IMR-90 (cell line): ENCODE results near the gene TRAF1. TPM values are rescaled to one million over a fixed set of nuclear protein-coding genes. Genes with fewer than 3 reads are reported as not detected.

Source experiments
- ATAC-seq: fragments of 200-7000 bp; cut with Tn5 transposase; 2 replicates; pipeline ENCODE4 v1.9.1; 2020; ENCODE audit warnings: low read depth, mild to moderate bottlenecking, moderate library complexity
- BruUV-seq: library from RNA; stranded (reverse); fragments of 400-500 nt; replicated peaks from 2 replicates; lab custom pipeline; 2021; lab: Mats Ljungman, UMichigan
- CTCF ChIA-PET: fragments of 300-600 bp; formaldehyde crosslinking; extraction: SDS; loops from one replicate; lab custom pipeline; 2021; ENCODE audit warnings: antibody characterized with exemption; lab: Yijun Ruan, JAX
- POLR2A ChIA-PET: fragments of 300-600 bp; sonication (Branson Sonifier 250); formaldehyde crosslinking; loops from one replicate; lab custom pipeline; 2022; ENCODE audit warnings: antibody characterized with exemption; ENCODE audit not compliant: unreplicated experiment; lab: Charles Lee
- DNase-seq: peaks from one replicate; pipeline ENCODE4 v3.0.0; 2013
- H2AFZ ChIP-seq: replicated peaks from 2 replicates; pipeline ENCODE3; 2013; ENCODE audit warnings: low read length, mild to moderate bottlenecking; ENCODE audit not compliant: poor library complexity
- H2AK5ac ChIP-seq: 2 replicates; pipeline ENCODE4 v1.6.1; 2013; ENCODE audit warnings: low read depth, low read length, inconsistent platforms
- H2AK9ac ChIP-seq: replicated peaks from 2 replicates; pipeline ENCODE3; 2013; ENCODE audit warnings: mild to moderate bottlenecking, low read depth, low read length, moderate library complexity; ENCODE audit not compliant: poor library complexity
- H2BK120ac ChIP-seq: 2 replicates; pipeline ENCODE4 v1.6.1; 2013; ENCODE audit warnings: low read depth, low read length, inconsistent platforms
- H2BK15ac ChIP-seq: 3 replicates; pipeline ENCODE4 v1.6.1; 2013; ENCODE audit warnings: low read depth, low read length, inconsistent platforms
- H2BK20ac ChIP-seq: 2 replicates; pipeline ENCODE4 v1.6.1; 2013; ENCODE audit warnings: low read depth, mild to moderate bottlenecking, inconsistent platforms, low read length, moderate library complexity
- H2BK5ac ChIP-seq: 2 replicates; pipeline ENCODE4 v1.6.1; 2013; ENCODE audit warnings: mild to moderate bottlenecking, low read depth, low read length, inconsistent platforms; ENCODE audit not compliant: poor library complexity, severe bottlenecking
- H3K14ac ChIP-seq: replicated peaks from 2 replicates; pipeline ENCODE4 v1.6.1; 2013; ENCODE audit warnings: low read depth, low read length, inconsistent platforms
- H3K18ac ChIP-seq: 2 replicates; pipeline ENCODE4 v1.6.1; 2013; ENCODE audit warnings: low read depth, low read length, control low read depth
- H3K23ac ChIP-seq: 2 replicates; pipeline ENCODE4 v1.6.1; 2013; ENCODE audit warnings: low read depth, low read length, inconsistent platforms
- H3K27ac ChIP-seq: 2 replicates; pipeline ENCODE4 v1.5.1; 2013; ENCODE audit warnings: mild to moderate bottlenecking, control low read depth, low read length; ENCODE audit not compliant: insufficient read depth
- H3K27me3 ChIP-seq: 2 replicates; pipeline ENCODE4 v1.6.1; 2013; ENCODE audit warnings: low read length; ENCODE audit not compliant: control insufficient read depth, insufficient read depth
- H3K36me3 ChIP-seq: 2 replicates; pipeline ENCODE4 v1.6.1; 2013; ENCODE audit warnings: low read length, mixed read lengths; ENCODE audit not compliant: control insufficient read depth, insufficient read depth
- H3K4ac ChIP-seq: 2 replicates; pipeline ENCODE4 v1.6.1; 2013; ENCODE audit warnings: low read depth, low read length, inconsistent platforms
- H3K4me1 ChIP-seq: 2 replicates; pipeline ENCODE4 v1.6.1; 2013; ENCODE audit warnings: low read length, mixed read lengths; ENCODE audit not compliant: control insufficient read depth, insufficient read depth
- H3K4me2 ChIP-seq: 2 replicates; pipeline ENCODE4 v1.6.1; 2013; ENCODE audit warnings: low read depth, mild to moderate bottlenecking, control low read depth, low read length, moderate library complexity
- H3K4me3 ChIP-seq: 2 replicates; pipeline ENCODE4 v1.5.1; 2013; ENCODE audit warnings: low read depth, mild to moderate bottlenecking, control low read depth, low read length, moderate library complexity; ENCODE audit not compliant: insufficient read depth
- H3K56ac ChIP-seq: 2 replicates; pipeline ENCODE4 v1.6.1; 2013; ENCODE audit warnings: low read length, inconsistent platforms; ENCODE audit not compliant: insufficient read depth; ENCODE audit errors: extremely low read depth
- H3K79me1 ChIP-seq, 2 experiments: 2 replicates each; pipeline ENCODE4 v1.6.1; 2013; ENCODE audit warnings: low read length in 2 of 2, inconsistent platforms in 1 of 2, low read depth in 1 of 2
- H3K9ac ChIP-seq: 2 replicates; pipeline ENCODE4 v1.6.1; 2013; ENCODE audit warnings: low read depth, low read length, control low read depth
- H3K9me1 ChIP-seq: 2 replicates; pipeline ENCODE4 v1.6.1; 2013; ENCODE audit warnings: low read length, inconsistent platforms; ENCODE audit not compliant: insufficient read depth
- H3K9me3 ChIP-seq: 2 replicates; pipeline ENCODE4 v1.6.1; 2013; ENCODE audit warnings: low read length; ENCODE audit not compliant: control insufficient read depth, insufficient read depth
- H4K20me1 ChIP-seq: 2 replicates; pipeline ENCODE4 v1.6.1; 2013; ENCODE audit warnings: low read length, inconsistent platforms; ENCODE audit not compliant: insufficient read depth
- H4K5ac ChIP-seq: 2 replicates; pipeline ENCODE4 v1.6.1; 2013; ENCODE audit warnings: mild to moderate bottlenecking, low read depth, low read length, control low read depth
- H4K8ac ChIP-seq, 2 experiments: 2 replicates each; pipeline ENCODE4 v1.6.1; 2013; ENCODE audit warnings: low read depth in 2 of 2, low read length in 2 of 2, control low read depth in 1 of 2, inconsistent platforms in 1 of 2
- H4K91ac ChIP-seq: 2 replicates; pipeline ENCODE4 v1.6.1; 2013; ENCODE audit warnings: low read depth, low read length, inconsistent platforms; ENCODE audit not compliant: insufficient read depth
- FOS ChIP-seq: fragments of 150-350 bp; IDR thresholded peaks from 2 replicates; pipeline ENCODE4 v1.6.1; 2016; ENCODE audit warnings: low read depth, low read length
- MAZ ChIP-seq: IDR thresholded peaks from 2 replicates; pipeline ENCODE4 v1.6.1; 2012; ENCODE audit warnings: low read depth, mild to moderate bottlenecking, low read length, improper control_type of control experiment, moderate library complexity, borderline replicate concordance
- MXI1 ChIP-seq: IDR thresholded peaks from 2 replicates; pipeline ENCODE4 v1.6.1; 2012; ENCODE audit warnings: low read depth, mild to moderate bottlenecking, low read length, moderate library complexity, borderline replicate concordance
- WGBS, 2 experiments: methylation state at CpG; one replicate each; pipeline versions ENCODE4 v1.1.5 to v1.1.7; 2013; ENCODE audit warnings: missing lambda C conversion rate in 2 of 2; ENCODE audit not compliant: insufficient read length in 1 of 2; ENCODE audit errors: extremely low coverage in 2 of 2; 5-methylcytosine and 5-hydroxymethylcytosine counted together
- dilution Hi-C: fragments of 300-500 bp; cut with HindIII; formaldehyde crosslinking; loops from one replicate; pipeline ENCODE4 v1.14.3; 2018; ENCODE audit warnings: low sequenced_read_pairs; ENCODE audit not compliant: unreplicated experiment
- in situ Hi-C: fragments of 300-500 bp; cut with MboI; formaldehyde crosslinking; loops from 3 replicates; pipeline ENCODE4 v1.14.3; 2019; ENCODE audit warnings: low sequenced_read_pairs, inconsistent platforms, mixed read lengths
- intact Hi-C: fragments of 100-400 bp; cut with micrococcal nuclease; formaldehyde crosslinking; loops from 2 replicates; pipeline ENCODE4 v1.10.0; 2022
- polyA plus RNA-seq, 3 experiments: library from polyadenylated mRNA; depleted of rRNA; stranded (reverse); fragments of >200 nt; gene quantifications; 2 replicates each; pipeline ENCODE4 v1.2.3, GENCODE V29; 2012; ENCODE audit warnings: low replicate concordance in 1 of 3
- total RNA-seq: library from RNA; depleted of rRNA; stranded (reverse); fragments of >200 nt; gene quantifications from 2 replicates; pipeline ENCODE4 v1.2.3, GENCODE V29; 2012
- TF ChIP-seq, protein P1 (sequence below): conservative IDR thresholded peaks from 2 replicates; pipeline ENCODE4 v1.5.1; 2012; ENCODE audit warnings: mild to moderate bottlenecking, low read depth, low read length, improper control_type of control experiment

The TRAF1 gene
- total and polyA plus RNA-seq, 2 of the 4 experiments (the other 2 are of a cell fraction), result 3.9 to 4.1 TPM

DNA sequence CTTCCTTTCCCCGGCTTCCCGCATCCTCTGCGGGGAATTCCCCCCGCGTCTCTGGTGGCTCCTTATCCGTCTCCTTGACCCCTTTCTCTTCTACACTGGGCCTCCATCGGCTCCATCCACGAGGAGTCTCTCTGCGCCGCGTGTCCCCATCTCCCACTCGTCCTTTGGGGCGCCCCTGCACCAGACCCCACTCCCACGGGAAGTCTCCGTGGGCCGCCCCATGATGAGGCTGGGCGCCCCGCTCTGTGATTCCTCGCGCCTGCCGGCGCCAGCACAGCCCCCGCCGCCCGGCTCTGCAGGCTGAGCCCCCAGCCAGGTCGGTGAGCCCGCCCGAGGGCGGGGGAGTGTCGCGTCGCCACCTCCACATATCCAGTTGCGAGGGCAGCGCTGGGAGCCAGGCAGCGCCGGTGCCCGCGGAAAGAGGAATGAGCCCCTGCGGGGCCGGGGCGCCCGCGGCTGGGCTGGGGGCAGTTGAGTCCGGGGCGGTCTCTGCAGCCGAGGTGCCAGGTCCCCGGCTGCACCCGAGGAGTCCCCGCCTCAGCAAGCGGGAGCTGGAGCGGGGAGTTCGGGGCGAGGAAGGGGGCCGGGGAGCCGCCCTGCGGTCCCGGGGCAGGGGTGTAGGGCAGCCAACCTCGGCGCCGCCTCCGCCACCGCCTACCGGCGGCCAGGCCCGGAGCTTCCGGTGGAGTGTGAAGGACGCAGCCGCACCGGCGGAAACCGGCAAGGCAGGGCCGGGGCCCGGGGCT lies 2.1 kb upstream of the TRAF1 start:
- H3K14ac ChIP-seq, result no peak overlapping the region; the same call in 1 of the 2 replicates
- ChIA-PET POLR2A (no interaction called here), CTCF (no interaction called here)
- peaks cover 0 to 37% of the 10 kb centered on the region in 2 experiments; a peak in 2 of 4 replicates for H3K79me1 ChIP-seq
- H4K91ac ChIP-seq, result peak overlapping the region; percentile 71
- TF ChIP-seq MXI1 (no peak), FOS (no peak), MAZ (no peak)
- TF ChIP-seq, protein P1, sequence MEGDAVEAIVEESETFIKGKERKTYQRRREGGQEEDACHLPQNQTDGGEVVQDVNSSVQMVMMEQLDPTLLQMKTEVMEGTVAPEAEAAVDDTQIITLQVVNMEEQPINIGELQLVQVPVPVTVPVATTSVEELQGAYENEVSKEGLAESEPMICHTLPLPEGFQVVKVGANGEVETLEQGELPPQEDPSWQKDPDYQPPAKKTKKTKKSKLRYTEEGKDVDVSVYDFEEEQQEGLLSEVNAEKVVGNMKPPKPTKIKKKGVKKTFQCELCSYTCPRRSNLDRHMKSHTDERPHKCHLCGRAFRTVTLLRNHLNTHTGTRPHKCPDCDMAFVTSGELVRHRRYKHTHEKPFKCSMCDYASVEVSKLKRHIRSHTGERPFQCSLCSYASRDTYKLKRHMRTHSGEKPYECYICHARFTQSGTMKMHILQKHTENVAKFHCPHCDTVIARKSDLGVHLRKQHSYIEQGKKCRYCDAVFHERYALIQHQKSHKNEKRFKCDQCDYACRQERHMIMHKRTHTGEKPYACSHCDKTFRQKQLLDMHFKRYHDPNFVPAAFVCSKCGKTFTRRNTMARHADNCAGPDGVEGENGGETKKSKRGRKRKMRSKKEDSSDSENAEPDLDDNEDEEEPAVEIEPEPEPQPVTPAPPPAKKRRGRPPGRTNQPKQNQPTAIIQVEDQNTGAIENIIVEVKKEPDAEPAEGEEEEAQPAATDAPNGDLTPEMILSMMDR, result no peak
- H2BK5ac ChIP-seq, result no peak overlapping the region
- no peak overlapping the region for H2BK20ac ChIP-seq
- H3K27ac ChIP-seq, result no peak overlapping the region; the same call in 1 of the 2 replicates
- ATAC-seq (peak; percentile 63), DNase-seq (no peak)
- H3K4me2 ChIP-seq, result no peak overlapping the region; the same call in 1 of the 2 replicates
- H4K8ac ChIP-seq, result peak overlapping the region; percentile 92 to 98; a peak in 3 of 4 replicates
- H3K9me1 ChIP-seq, result peaks cover 35% of the 10 kb centered on the region
- BruUV-seq, result no TSS peak
- H2AK5ac ChIP-seq, result no peak overlapping the region
- no peak overlapping the region for H2BK15ac ChIP-seq
- H3K36me3 ChIP-seq, result no peaks in the 10 kb centered on the region
- H3K9ac ChIP-seq, result 0 out of 2 replicates have a peak overlapping the region, but pooled peaks have one; percentile 22
- no peaks in the 10 kb centered on the region for H3K27me3 ChIP-seq
- H3K18ac ChIP-seq, result no peak overlapping the region; the same call in 1 of the 2 replicates
- H2BK120ac ChIP-seq, result peak overlapping the region; percentile 76
- dilution Hi-C loops (no loop called here), in situ Hi-C loops (no loop called here), intact Hi-C loops (no loop called here)
- peak overlapping the region; percentile 31 for H3K4me3 ChIP-seq
- H4K5ac ChIP-seq, result peak overlapping the region; percentile 76
- peak overlapping the region; percentile 87 for H3K4ac ChIP-seq
- WGBS, 2 experiments, result 12% methylated on average over 35 of the region's 73 CpGs; no CpG with 5 or more reads in 1 of the 2 experiments
- H2AFZ ChIP-seq, result peak overlapping the region; percentile 96
- no peaks in the 10 kb centered on the region for H4K20me1 ChIP-seq
- H3K23ac ChIP-seq, result no peak overlapping the region
- H3K56ac ChIP-seq, result peak overlapping the region; percentile 44; the same call in 1 of the 2 replicates
- H3K9me3 ChIP-seq, result no peaks in the 10 kb centered on the region
- H3K4me1 ChIP-seq, result peaks cover 23% of the 10 kb centered on the region
- peak overlapping the region; percentile 48 for H2AK9ac ChIP-seq
